PC-3 (cell line): ENCODE measurements around the gene MAGI1.

Experiments used
- CTCF ChIP-seq: fragments of 300-600 bp; sonication (generic); conservative IDR thresholded peaks from 2 replicates; pipeline ENCODE4 v1.5.1; 2017; ENCODE audit warnings: antibody characterized with exemption, low read depth, mild to moderate bottlenecking, low read length
- EZH2 ChIP-seq: fragments of 300-600 bp; sonication (generic); IDR thresholded peaks from one replicate; pipeline ENCODE4 v1.6.1; 2017; ENCODE audit warnings: antibody characterized with exemption, mild to moderate bottlenecking, low read length; ENCODE audit not compliant: unreplicated experiment
- EZH2phosphoT487 ChIP-seq: fragments of 300-600 bp; sonication (generic); IDR thresholded peaks from 2 replicates; pipeline ENCODE4 v1.6.1; 2018; ENCODE audit warnings: mild to moderate bottlenecking, antibody characterized with exemption, low read length, borderline replicate concordance

GRCh38 chr3:65330072-65330471 is 708.6 kb downstream of the MAGI1 start:
- TF ChIP-seq CTCF, result no peak
- no peak for TF ChIP-seq EZH2
- TF ChIP-seq EZH2phosphoT487, result no peak
